Measurements from ENCODE around the gene KIF21A. TPM values are rescaled to one million over a fixed set of nuclear protein-coding genes. Genes with fewer than 3 reads are reported as not detected.

KIF21A gene
- total and polyA plus RNA-seq, 2 donors (not counting 3 experiments of a cell fraction or from before 2014, with no cell fraction given) = 1.8 to 10.1 TPM

- no peak for TF ChIP-seq FOS (IDR thresholded peaks at IDR 0.05; ENCODE audit: borderline replicate concordance, insufficient read depth, low read length)
- TF ChIP-seq MYC (IDR thresholded peaks at IDR 0.05; ENCODE audit: low read depth, low read length) = no peak
- no peak for TF ChIP-seq JUN (IDR thresholded peaks at IDR 0.05; ENCODE audit: borderline replicate concordance, insufficient read depth, insufficient read length, low read depth)
- no peak for TF ChIP-seq GATA2 (IDR thresholded peaks at IDR 0.05; ENCODE audit: insufficient read depth, insufficient read length, low read depth, low read length)
- H3K9ac ChIP-seq (replicated peaks; ENCODE audit: extremely low read depth, insufficient read depth, low read length) = no peak overlapping the region
- H2AFZ ChIP-seq (ENCODE audit: low read depth, low read length) = no peak overlapping the region
- DNase-seq (ENCODE audit: low read depth, low spot score) = no peak
- H3K79me2 ChIP-seq (ENCODE audit: control insufficient read depth, insufficient read depth, low read length) = no peaks in the 10 kb centered on the region
- POLR2A ChIA-PET = no interaction called here
- no peaks in the 10 kb centered on the region for H4K20me1 ChIP-seq (replicated peaks; ENCODE audit: control insufficient read depth, extremely low read depth, insufficient read depth, low read length)
- no peak for FAIRE-seq
- CTCF ChIA-PET = interaction anchor here (0.8 kb wide), 1 partner anchor 8 kb away, joined by 3 read pairs; no protein-coding TSS in a partner anchor
- no peak overlapping the region for H3K27ac ChIP-seq (ENCODE audit: insufficient read depth, low read depth, low read length)
- BruUV-seq (replicated peaks) = no TSS peak
- H3K4me1 ChIP-seq (ENCODE audit: control insufficient read depth, extremely low read depth, insufficient read depth, low read length) = no peaks in the 10 kb centered on the region
- intact Hi-C loops (cut with micrococcal nuclease) = no loop called here
- dilution Hi-C loops (cut with MboI; ENCODE audit: extremely low pct_ligation_motif_present, low sequenced_read_pairs) = no loop called here
- H3K9me3 ChIP-seq (replicated peaks; ENCODE audit: control insufficient read depth, insufficient read depth, low read length) = no peaks in the 10 kb centered on the region
- H3K4me2 ChIP-seq (ENCODE audit: insufficient read depth, low read length) = no peak overlapping the region
- no peaks in the 10 kb centered on the region for H3K9me1 ChIP-seq (replicated peaks; ENCODE audit: control insufficient read depth, extremely low read depth, insufficient read depth, low read length)
- no peak overlapping the region for H3K4me3 ChIP-seq (replicated peaks in 1 of 3; ENCODE audit: insufficient read depth in 1 of 3, low read depth in 1 of 3, low read length in 3 of 3)
- H3K27me3 ChIP-seq (ENCODE audit: control insufficient read depth in 2 of 2, insufficient read depth in 2 of 2, low read length in 2 of 2) = no peaks in the 10 kb centered on the region
- H3K36me3 ChIP-seq (ENCODE audit: control insufficient read depth in 2 of 2, extremely low read depth in 1 of 2, insufficient read depth in 2 of 2, low read length in 2 of 2) = no peaks in the 10 kb centered on the region
Measured at GRCh38 chr12:39403376-39403775, 39.5 kb downstream of the KIF21A start.

- TF ChIP-seq CTCF (IDR thresholded peaks at IDR 0.05; ENCODE audit: extremely low read depth in 1 of 2, insufficient read depth in 1 of 2, low read depth in 1 of 2, low read length in 2 of 2) (no peak), JUN (IDR thresholded peaks at IDR 0.05; ENCODE audit: borderline replicate concordance, insufficient read depth, insufficient read length, low read depth) (no peak), POLR2A (IDR thresholded peaks at IDR 0.05; ENCODE audit: low read depth, low read length) (no peak), GATA2 (IDR thresholded peaks at IDR 0.05; ENCODE audit: insufficient read depth, insufficient read length, low read depth, low read length) (no peak)
- Histone ChIP-seq H3K27me3 (ENCODE audit: control insufficient read depth in 2 of 2, insufficient read depth in 2 of 2, low read length in 2 of 2) (no peaks in the 10 kb centered on the region), H3K27ac (ENCODE audit: insufficient read depth, low read depth, low read length) (no peak overlapping the region), H3K79me2 (ENCODE audit: control insufficient read depth, insufficient read depth, low read length) (no peaks in the 10 kb centered on the region), H2AFZ (ENCODE audit: low read depth, low read length) (no peak overlapping the region), H3K9me1 (replicated peaks; ENCODE audit: control insufficient read depth, extremely low read depth, insufficient read depth, low read length) (no peaks in the 10 kb centered on the region), H3K9me3 (replicated peaks; ENCODE audit: control insufficient read depth, insufficient read depth, low read length) (no peaks in the 10 kb centered on the region), H3K4me2 (ENCODE audit: insufficient read depth, low read length) (no peak overlapping the region), H3K4me3 (replicated peaks in 1 of 3; ENCODE audit: insufficient read depth in 1 of 3, low read depth in 1 of 3, low read length in 3 of 3) (no peak overlapping the region), H4K20me1 (replicated peaks; ENCODE audit: control insufficient read depth, extremely low read depth, insufficient read depth, low read length) (no peaks in the 10 kb centered on the region), H3K9ac (replicated peaks; ENCODE audit: extremely low read depth, insufficient read depth, low read length) (no peak overlapping the region), H3K4me1 (ENCODE audit: control insufficient read depth, extremely low read depth, insufficient read depth, low read length) (no peaks in the 10 kb centered on the region), H3K36me3 (ENCODE audit: control insufficient read depth in 2 of 2, extremely low read depth in 1 of 2, insufficient read depth in 2 of 2, low read length in 2 of 2) (no peaks in the 10 kb centered on the region)
- ChIA-PET POLR2A (no interaction called here), CTCF (interaction anchor here (0.8 kb wide), 1 partner anchor 8 kb away, joined by 3 read pairs; no protein-coding TSS in a partner anchor)
- intact Hi-C loops (cut with micrococcal nuclease) = no loop called here
- dilution Hi-C loops (cut with MboI; ENCODE audit: extremely low pct_ligation_motif_present, low sequenced_read_pairs) = no loop called here
- BruUV-seq (replicated peaks) = no TSS peak
- DNase-seq (ENCODE audit: low read depth, low spot score) (no peak), FAIRE-seq (no peak)
Measured at GRCh38 chr12:39402922-39403321, 40.0 kb downstream of the KIF21A start.

Measured in endothelial cell of umbilical vein (primary cell).